Measurements from ENCODE around the gene AGBL3.

AGBL3 gene

GRCh38 chr7:135179321-135179925 is 193.1 kb downstream of the AGBL3 start:
- Mint-ChIP-seq H3K27me3 (no peaks in the 10 kb centered on the region), H3K4me1 (no peaks in the 10 kb centered on the region), H3K9me3 (peaks cover 13% of the 10 kb centered on the region), H3K36me3 (peaks cover 37% of the 10 kb centered on the region), H3K27ac (no peak overlapping the region), H3K4me3 (no peak overlapping the region)
- ATAC-seq (ENCODE audit: low read depth), result no peak
- DNase-seq (ENCODE audit: low spot score in 2 of 2), result peak in 1 of 2 donors; percentile 7

GRCh38 chr7:135180122-135180521 is 193.8 kb downstream of the AGBL3 start:
- Mint-ChIP-seq H3K27me3 (no peaks in the 10 kb centered on the region), H3K4me3 (no peak overlapping the region), H3K36me3 (peaks cover 42% of the 10 kb centered on the region), H3K9me3 (peaks cover 13% of the 10 kb centered on the region), H3K27ac (no peak overlapping the region), H3K4me1 (no peaks in the 10 kb centered on the region)
- no peak for DNase-seq (ENCODE audit: low spot score in 2 of 2)
- no peak for ATAC-seq (ENCODE audit: low read depth)

- ATAC-seq (ENCODE audit: low read depth) (no peak), DNase-seq (ENCODE audit: low spot score in 2 of 2) (no peak)
- no peak overlapping the region for H3K27ac Mint-ChIP-seq
- H3K27me3 Mint-ChIP-seq, result no peaks in the 10 kb centered on the region
- H3K4me1 Mint-ChIP-seq, result no peaks in the 10 kb centered on the region
- H3K4me3 Mint-ChIP-seq, result no peak overlapping the region
- peaks cover 51% of the 10 kb centered on the region for H3K36me3 Mint-ChIP-seq
- H3K9me3 Mint-ChIP-seq, result peaks cover 13% of the 10 kb centered on the region
Measured at GRCh38 chr7:135181261-135181928, 195.1 kb downstream of the AGBL3 start.

- DNase-seq (ENCODE audit: low spot score in 2 of 2) (no peak), ATAC-seq (ENCODE audit: low read depth) (no peak)
- Mint-ChIP-seq H3K4me3 (no peak overlapping the region), H3K27me3 (no peaks in the 10 kb centered on the region), H3K4me1 (no peaks in the 10 kb centered on the region), H3K27ac (no peak overlapping the region), H3K9me3 (peaks cover 13% of the 10 kb centered on the region), H3K36me3 (peaks cover 54% of the 10 kb centered on the region)
Measured at GRCh38 chr7:135181929-135182678, 195.8 kb downstream of the AGBL3 start.

GRCh38 chr7:135183478-135183877 is 197.2 kb downstream of the AGBL3 start:
- no peak for ATAC-seq (ENCODE audit: low read depth)
- Mint-ChIP-seq H3K9me3 (peaks cover 13% of the 10 kb centered on the region), H3K36me3 (peaks cover 62% of the 10 kb centered on the region)

GRCh38 chr7:135184254-135184841 is 198.0 kb downstream of the AGBL3 start:
- no peak overlapping the region for H3K4me3 Mint-ChIP-seq
- H3K4me1 Mint-ChIP-seq, result peaks cover 6% of the 10 kb centered on the region
- DNase-seq (ENCODE audit: low spot score in 2 of 2), result no peak
- peaks cover 10% of the 10 kb centered on the region for H3K9me3 Mint-ChIP-seq
- H3K27me3 Mint-ChIP-seq, result no peaks in the 10 kb centered on the region
- ATAC-seq (ENCODE audit: low read depth), result no peak
- H3K27ac Mint-ChIP-seq, result no peak overlapping the region
- H3K36me3 Mint-ChIP-seq, result peaks cover 65% of the 10 kb centered on the region

More at GRCh38 chr7:135183478-135183877, 197.2 kb downstream of the AGBL3 start:
- DNase-seq (ENCODE audit: low spot score in 2 of 2), result no peak
- H3K4me1 Mint-ChIP-seq, result peaks cover 2% of the 10 kb centered on the region
- no peak overlapping the region for H3K27ac Mint-ChIP-seq
- H3K27me3 Mint-ChIP-seq, result no peaks in the 10 kb centered on the region
- H3K4me3 Mint-ChIP-seq, result no peak overlapping the region
